NOMO-1 (cell line): Measurements from ENCODE around the gene LGALS3BP.

ENCODE experiments used
- DNase-seq, 2 experiments: peaks; one replicate each; lab custom pipeline; 2025; ENCODE audit not compliant: unreplicated experiment in 2 of 2; lab: John Stamatoyannopoulos, UW

LGALS3BP gene

DNA sequence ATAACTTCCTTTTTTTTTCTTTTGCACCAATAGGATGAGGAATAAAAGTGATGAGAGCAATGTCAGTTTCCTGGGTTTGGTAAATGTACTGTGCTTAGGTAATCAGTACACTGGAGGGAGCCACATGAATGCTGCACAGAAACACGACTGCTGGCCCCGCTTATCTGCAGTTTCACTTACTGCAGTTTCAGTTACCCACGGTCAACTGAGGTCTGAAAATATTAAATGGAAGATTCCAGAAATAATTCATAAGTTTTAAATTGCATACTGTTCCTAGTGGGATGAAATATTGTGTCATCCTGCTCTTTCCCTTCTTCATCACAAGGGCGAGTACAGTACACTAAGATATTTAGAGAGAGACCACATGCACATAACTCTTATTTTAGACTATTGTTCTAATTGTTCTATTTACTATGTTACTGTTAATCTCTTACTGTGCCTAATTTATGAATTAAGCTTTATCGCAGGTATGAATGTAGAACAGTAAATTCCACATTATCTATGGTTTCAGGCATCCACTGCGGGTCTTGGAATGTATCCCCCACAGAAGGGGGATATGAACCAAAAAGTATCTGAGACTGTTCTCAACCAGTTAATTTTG is 6.4 kb upstream of the LGALS3BP start:
- peak; percentile 82 to 95 for DNase-seq

DNA sequence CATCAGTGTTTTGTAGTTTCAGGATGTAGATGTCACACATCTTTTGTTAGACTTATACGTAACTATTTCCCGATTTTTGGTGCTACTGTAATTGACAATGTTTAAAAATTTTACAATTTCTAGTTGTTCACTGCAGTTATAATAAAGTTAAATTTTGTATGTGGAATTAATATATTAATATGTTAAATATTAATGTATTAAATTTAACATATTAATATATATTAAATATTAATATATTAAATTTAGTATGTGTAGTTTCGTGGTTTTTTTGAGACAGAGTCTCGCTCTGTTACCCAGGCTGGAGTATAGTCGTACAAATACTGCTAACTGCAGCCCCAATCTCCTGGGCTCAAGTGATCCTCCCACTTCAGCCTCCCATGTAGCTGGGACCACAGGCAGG is 5.7 kb upstream of the LGALS3BP start:
- DNase-seq = no peak

DNA sequence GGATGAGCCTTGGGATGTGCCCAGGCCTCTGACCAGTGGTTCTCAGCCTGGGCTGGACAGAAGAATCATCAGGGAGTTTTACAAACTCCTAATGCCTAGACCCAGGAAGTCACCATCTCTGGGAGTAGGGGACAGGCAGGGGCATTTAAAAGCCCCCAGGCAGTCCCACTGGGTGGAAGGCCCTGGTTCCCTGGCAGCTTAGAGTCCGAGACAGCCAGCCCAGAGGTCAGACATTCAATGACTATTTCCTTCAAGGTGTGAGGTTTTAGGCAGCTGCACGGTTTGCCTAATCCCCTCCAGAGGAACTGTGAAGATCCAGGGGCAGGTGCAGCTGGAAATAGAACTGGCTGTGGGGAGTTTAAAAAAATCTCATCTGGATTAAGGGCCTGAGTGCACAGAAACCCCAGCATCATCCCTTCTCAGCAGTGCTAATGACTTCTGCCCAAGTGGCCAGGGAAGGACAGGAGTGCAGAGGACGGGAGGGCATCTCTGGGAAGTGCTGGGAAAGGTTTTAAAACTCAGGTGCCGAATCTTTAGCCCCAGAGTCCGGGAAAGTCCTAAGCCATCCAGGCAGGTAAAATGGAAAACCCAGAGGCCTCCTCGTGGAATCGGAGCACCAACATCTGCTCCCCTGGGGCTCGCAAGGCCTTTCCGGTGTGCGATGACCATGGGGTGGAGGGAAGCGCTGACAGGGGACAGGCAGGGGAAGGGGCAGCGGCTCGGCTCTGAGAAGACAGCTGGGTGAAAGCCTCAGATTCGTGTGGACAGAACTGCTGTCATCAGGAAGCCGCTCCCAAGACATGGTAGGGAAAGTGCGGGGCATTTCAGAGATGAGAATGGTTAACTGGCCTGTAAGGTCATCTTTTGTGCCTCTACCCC is 1.5 kb upstream of the LGALS3BP start:
- no peak for DNase-seq

- no peak for DNase-seq
These were observed 875 bp upstream of the LGALS3BP start for GRCh38 chr17:78980624-78980972.

DNA sequence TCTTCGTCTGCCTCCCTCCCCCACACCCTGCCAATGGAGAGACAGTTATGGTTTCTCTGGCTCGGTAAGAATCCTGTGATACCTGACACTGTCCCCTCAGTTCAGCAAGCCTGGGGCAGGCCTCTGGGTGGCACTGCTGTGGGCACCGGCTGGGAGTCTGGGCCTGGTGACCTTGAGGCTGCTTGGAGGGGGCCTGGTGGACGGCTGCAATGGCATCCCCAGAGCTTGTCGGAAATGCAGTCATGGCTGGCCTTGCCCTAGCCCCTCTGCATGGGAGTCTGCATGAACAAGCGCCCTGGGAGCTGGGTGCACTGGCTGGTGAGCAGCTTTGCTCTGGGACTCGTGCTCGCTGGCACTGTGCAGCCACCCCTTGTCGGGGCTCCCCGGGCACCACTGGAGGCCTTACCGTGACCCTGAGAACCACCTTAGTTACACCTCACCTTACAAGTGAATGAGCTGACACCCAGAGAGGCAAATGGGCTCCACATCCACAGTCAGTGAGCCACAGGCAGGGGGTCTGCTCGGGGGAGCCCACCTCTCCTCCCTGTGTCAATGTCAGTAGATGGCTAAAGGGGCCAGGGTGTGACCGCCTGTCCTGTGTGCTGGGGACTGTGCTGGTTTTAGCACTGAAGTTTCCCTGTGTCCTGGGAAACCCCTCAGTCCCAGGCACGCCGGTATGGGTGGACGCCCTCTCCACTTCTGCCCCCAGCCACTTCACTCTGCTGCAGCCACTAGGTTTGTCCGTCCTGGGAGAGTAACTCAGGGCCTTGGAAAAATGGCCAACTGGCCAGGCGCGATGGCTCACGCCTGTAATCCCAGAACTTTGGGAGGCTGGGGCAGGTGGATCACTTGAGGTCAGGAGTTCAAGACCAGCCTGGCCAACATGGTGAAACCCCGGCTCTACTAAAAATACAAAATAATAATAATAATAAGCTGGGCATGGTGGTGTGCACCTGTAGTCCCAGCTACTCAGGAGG is 1.4 kb downstream of the LGALS3BP start:
- DNase-seq = no peak

- no peak for DNase-seq
These were observed 2.1 kb downstream of the LGALS3BP start for GRCh38 chr17:78977681-78977943.

GRCh38 chr17:78976907-78977680 is 2.6 kb downstream of the LGALS3BP start:
- no peak for DNase-seq

DNA sequence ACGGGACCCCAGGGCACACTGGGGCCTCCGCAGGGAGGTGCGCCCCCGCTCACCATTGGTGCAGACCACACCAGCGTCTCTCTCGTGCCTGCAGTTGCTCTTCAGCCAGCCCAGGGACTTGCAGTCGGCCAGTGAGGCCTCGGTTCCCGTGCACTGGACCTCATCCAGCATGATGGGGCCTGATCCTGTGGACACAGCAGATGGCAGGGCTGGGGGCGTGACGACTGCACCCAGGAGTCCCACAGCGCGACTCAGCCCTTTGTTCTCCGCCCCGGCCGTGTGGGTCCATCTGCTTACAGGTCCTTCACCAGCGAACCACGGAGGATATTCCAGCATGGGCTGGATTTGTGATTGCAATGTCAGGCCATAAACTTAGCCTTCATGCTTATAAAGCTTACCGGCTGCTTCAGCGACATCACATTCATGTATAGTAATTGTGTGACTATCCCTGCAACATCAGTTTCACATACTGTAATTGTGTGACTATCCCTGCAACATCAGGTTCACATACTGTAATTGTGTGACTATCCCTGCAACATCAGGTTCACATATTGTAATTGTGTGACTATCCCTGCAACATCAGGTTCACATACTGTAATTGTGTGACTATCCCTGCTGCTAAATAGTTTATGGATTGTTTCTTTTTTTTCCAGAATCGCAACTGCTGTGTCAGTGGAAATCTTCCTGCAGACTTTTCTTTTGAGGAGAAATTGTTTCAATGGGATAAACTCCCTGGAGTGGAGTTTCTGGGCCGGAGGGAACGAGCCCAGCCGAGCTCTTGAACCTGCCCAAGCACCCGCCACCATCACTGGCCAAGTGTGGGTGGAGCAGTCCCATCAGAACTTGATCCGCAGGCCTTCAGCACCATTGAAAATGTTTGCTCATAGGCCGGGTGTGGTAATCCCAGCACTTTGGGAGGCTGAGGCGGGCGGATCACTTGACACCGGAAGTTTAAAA is 4.8 kb downstream of the LGALS3BP start:
- peak in 1 of 2 experiments; percentile 6 for DNase-seq

DNA sequence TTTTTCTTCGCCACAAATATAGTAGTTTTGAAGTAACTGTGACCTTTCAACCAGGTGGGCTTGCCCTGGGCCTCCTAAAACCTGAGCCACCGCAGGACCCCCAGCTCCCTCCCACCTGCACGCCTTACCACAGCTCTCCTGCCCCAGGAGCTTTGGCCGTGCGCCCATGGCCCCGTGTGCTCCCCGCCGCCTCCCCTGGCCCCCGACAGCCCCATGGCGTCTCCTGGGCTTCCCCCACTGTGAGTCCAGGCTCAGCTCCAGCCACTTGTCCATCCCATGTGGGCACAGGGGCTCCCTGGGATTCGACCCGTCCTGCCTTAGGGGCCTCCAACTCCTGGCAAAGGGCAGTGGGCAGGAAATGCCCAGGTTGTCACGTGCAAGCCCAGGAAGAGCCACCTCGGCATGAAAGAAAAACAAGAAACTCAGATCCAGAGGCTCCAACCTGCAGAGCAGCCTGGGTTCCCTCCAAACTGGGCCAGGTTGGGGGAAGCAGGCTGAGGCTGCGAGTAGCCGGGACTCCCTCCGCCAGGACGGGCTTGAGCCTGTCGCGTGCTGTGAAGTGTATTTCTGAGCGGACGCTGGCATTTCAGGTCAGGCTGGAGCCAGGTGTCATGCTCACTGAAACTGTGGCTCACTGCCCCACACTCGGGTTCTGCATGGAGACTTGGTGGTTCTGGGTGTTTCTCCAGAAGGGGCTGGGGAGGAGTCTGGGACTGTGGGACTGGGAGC is 5.8 kb downstream of the LGALS3BP start:
- DNase-seq = no peak

- DNase-seq = no peak
These were observed 6.5 kb downstream of the LGALS3BP start for GRCh38 chr17:78973196-78973595.

DNA sequence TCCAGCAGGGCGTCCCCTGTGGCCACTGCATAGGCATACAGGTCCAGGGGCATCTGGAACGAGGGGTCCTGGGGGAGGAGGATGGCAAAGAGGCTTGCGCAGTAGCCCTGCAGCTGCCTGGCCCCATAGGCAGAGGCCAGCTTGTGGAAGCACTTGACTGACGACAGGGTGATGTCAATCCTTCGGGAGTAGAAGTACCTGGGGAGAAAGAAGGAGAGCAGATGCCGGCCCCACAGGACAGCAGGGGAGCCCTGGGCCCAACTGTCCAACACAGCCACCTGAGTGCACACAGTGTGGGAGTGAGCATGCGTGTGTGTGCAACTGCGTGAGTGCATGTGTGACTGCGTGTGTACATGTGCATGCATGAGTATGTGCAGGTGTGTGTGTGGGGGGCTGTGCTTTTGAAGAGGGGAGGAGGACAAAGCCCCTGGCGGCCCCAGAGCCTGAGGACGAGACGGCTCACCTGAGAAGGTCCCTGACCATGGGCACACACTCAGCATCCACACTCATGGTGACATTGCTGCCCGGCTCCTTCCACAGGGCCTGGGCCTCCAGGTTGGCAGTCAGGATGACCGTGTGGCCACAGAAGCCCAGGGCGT is 7.1 kb downstream of the LGALS3BP start:
- DNase-seq = no peak

DNA sequence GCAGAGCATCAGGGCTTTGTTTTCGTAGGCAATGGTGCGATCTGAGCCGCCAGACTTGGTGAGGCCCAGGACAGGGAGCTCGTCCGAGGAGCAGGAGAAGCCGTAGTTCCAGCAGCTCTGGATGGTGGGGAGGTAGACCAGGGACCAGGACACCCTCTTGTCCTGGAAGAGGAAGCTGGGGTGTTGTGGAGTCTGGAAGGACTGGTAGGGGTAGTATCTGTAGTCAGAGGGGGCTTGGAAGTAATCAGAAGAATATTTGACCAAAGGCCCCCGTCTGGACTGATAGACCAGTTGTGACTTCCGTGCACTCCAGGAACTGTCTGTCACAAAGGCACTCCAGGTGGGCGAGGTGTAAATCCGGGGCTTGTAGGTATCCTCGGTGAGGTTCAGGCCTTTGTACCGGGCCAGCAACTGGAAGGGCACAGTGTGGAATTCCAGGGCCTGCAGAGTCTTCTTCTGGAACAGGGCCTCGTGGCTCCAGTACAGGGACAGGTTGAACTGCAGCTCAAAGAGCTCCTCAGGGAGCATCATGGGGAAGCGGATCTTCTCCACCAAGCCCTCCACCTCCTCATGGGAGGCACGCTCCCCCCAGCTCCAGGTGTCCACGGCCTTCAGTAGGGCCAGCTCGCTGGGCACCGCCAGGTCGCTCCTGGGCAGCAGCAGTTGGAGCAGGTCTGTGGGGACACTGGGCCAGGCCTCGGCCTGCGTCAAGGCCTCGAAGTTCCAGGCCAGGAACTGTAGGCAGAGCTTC is 7.8 kb downstream of the LGALS3BP start:
- DNase-seq = no peak

GRCh38 chr17:78970834-78971755 is 8.6 kb downstream of the LGALS3BP start:
- peak; percentile 25 to 55 for DNase-seq

DNA sequence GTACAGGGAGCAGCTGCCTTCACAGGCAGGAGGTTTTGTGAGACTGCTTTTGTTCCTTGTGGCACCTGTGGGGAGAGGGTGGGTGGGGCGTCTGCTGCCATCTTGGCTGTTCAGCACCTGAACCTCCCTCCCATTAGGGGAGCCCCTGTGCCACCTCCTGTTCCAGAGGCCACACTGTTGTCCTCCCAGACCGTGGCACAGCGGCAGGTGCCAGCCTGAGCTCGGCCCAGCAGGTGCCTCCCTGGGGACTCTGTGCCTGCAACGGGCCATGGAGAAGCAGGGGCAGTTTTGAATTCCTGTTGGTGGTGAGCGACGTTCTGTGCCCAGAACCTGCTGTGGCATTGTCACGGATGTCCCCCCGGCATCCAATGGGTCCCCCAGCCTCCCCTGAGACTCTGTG is 9.9 kb downstream of the LGALS3BP start:
- DNase-seq = no peak

DNA sequence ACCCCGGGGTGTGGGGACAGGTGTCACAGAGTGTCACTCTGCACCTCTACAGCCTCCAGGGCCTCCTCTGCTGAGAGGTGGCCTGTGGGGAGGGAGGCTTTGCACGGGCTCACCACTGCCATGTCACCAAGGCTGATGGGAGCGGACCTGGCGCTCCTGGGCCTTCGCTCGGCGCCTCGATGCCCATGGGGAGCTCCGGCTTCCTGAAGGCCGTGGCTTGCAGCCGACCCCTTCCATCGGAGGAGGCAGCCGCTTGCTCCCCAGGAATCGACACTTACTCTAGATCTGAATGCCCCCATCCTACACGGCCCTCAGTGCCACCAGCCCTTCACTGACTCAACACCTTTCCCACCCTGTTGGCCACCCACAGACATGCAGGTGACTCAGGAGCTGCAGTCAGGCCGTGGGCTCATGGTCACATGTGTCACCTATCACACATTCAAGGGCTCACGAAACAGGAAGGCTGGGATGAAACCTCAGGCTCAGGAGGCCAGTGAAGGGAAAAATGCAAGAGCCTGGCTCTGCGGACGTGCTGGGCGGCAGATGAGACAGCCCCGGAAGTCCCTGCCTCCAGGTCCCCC is 11.9 kb downstream of the LGALS3BP start:
- DNase-seq = no peak

DNA sequence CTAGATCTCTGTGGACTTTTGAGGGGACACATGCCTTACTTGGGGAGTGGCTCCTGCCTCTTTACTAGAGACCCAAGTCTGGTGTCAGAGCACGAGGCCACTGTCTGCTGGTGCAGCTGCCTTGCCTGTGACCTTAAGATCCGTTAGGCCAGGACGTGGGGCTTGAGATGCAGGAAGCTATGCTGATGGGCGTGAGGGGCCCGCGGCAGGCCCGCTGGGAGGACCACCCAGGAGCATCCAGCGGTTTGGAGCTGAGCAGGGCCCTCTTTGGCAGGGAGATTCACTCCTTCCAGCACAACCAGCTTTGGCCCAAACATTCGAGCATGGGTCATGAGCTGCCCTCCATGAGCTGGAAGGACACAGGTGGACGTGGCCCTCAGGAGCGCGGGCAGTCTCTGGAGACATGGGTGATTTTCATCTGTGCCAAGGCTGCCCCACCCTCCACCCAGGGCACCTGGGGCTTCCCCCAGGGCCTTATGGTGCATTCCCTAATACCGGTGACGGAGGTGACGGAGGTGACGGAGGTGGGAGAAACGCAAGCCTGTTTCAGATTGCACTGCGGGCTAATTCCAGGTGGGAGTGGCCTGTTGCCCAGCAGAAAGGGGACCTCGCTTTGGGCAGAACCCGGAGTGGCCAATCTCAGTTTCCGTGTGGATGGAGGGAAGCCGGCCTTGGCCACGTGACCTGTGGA is 12.7 kb downstream of the LGALS3BP start:
- no peak for DNase-seq
